Smooth muscle cell (in vitro differentiated cells): ENCODE results near the gene NTRK3. TPM values are rescaled to one million over a fixed set of nuclear protein-coding genes. Genes with fewer than 3 reads are reported as not detected.

Experiments used
- DNase-seq: peaks from one replicate; lab custom pipeline; 2025; ENCODE audit not compliant: unreplicated experiment; lab: John Stamatoyannopoulos, UW
- H2AFZ ChIP-seq: fragments of 200-600 bp; sonication (generic); 2 replicates; pipeline ENCODE4 v1.6.0; 2016; ENCODE audit warnings: antibody characterized with exemption, low read depth, mild to moderate bottlenecking
- H3F3A ChIP-seq: fragments of 200-600 bp; sonication (generic); 2 replicates; pipeline ENCODE4 v1.6.0; 2017; ENCODE audit warnings: antibody characterized with exemption, low read depth
- H3K27ac ChIP-seq: fragments of 200-600 bp; sonication (generic); 2 replicates; pipeline ENCODE4 v1.5.1; 2016; ENCODE audit warnings: low read depth, mild to moderate bottlenecking
- H3K27me3 ChIP-seq: fragments of 200-600 bp; sonication (generic); 2 replicates; pipeline ENCODE4 v1.6.1; 2016; ENCODE audit warnings: low read depth, mild to moderate bottlenecking
- H3K36me3 ChIP-seq: fragments of 200-600 bp; sonication (generic); 2 replicates; pipeline ENCODE4 v1.5.1; 2016; ENCODE audit warnings: low read depth
- H3K4me1 ChIP-seq: fragments of 200-600 bp; sonication (generic); 2 replicates; pipeline ENCODE4 v1.5.1; 2016; ENCODE audit warnings: low read depth
- H3K4me2 ChIP-seq: fragments of 200-600 bp; sonication (generic); 2 replicates; pipeline ENCODE4 v1.6.0; 2016; ENCODE audit warnings: mild to moderate bottlenecking
- H3K4me3 ChIP-seq: fragments of 200-600 bp; sonication (generic); 2 replicates; pipeline ENCODE4 v1.5.1; 2016; ENCODE audit warnings: mild to moderate bottlenecking
- H3K79me2 ChIP-seq: fragments of 200-600 bp; sonication (generic); 2 replicates; pipeline ENCODE4 v1.6.0; 2016; ENCODE audit warnings: low read depth, mild to moderate bottlenecking
- H3K9ac ChIP-seq: fragments of 200-600 bp; sonication (generic); 2 replicates; pipeline ENCODE4 v1.6.0; 2016; ENCODE audit warnings: low read depth
- H3K9me3 ChIP-seq: fragments of 200-600 bp; sonication (generic); replicated peaks from 2 replicates; pipeline ENCODE4 v1.5.1; 2016; ENCODE audit warnings: low read depth
- H4K20me1 ChIP-seq: fragments of 200-600 bp; sonication (generic); 2 replicates; pipeline ENCODE4 v1.6.0; 2016; ENCODE audit warnings: low read depth
- WGBS: methylation state at CpG from one replicate; pipeline ENCODE4 v1.1.7; 2016; ENCODE audit warnings: low lambda C conversion rate; 5-methylcytosine and 5-hydroxymethylcytosine counted together
- polyA plus RNA-seq: library from polyadenylated mRNA; unstranded; fragments of >200 nt; fragmentation: Nextera tagmentation; extraction: Ambion mirVana; gene quantifications from 2 replicates; pipeline ENCODE4 v1.2.1, GENCODE V29; 2016
- total RNA-seq: library from RNA; depleted of rRNA; stranded (reverse); fragments of >200 nt; gene quantifications from 2 replicates; pipeline ENCODE4 v1.2.3, GENCODE V29; 2014
- TF ChIP-seq, protein P1 (sequence below): fragments of 200-600 bp; sonication (generic); IDR thresholded peaks from 2 replicates; pipeline ENCODE4 v1.5.1; 2017; ENCODE audit warnings: borderline replicate concordance, mild to moderate bottlenecking, antibody characterized with exemption; ENCODE audit not compliant: insufficient read depth, poor library complexity, severe bottlenecking

NTRK3 gene
- total and polyA plus RNA-seq, 2 experiments from 2014 or later, result 3.3 to 3.5 TPM

GRCh38 chr15:88238618-88239430 lies 17.7 kb downstream of the NTRK3 start:
- Histone ChIP-seq H3F3A (peaks cover 7% of the 10 kb centered on the region), H3K4me2 (peak overlapping the region; percentile 6), H3K27ac (peak overlapping the region; percentile 90), H3K36me3 (no peaks in the 10 kb centered on the region), H3K9me3 (no peaks in the 10 kb centered on the region), H3K4me1 (no peaks in the 10 kb centered on the region), H3K79me2 (peaks cover 4% of the 10 kb centered on the region), H4K20me1 (no peaks in the 10 kb centered on the region), H3K9ac (no peak overlapping the region), H3K27me3 (no peaks in the 10 kb centered on the region), H3K4me3 (no peak overlapping the region), H2AFZ (peak overlapping the region; percentile 48)
- TF ChIP-seq, protein P1, sequence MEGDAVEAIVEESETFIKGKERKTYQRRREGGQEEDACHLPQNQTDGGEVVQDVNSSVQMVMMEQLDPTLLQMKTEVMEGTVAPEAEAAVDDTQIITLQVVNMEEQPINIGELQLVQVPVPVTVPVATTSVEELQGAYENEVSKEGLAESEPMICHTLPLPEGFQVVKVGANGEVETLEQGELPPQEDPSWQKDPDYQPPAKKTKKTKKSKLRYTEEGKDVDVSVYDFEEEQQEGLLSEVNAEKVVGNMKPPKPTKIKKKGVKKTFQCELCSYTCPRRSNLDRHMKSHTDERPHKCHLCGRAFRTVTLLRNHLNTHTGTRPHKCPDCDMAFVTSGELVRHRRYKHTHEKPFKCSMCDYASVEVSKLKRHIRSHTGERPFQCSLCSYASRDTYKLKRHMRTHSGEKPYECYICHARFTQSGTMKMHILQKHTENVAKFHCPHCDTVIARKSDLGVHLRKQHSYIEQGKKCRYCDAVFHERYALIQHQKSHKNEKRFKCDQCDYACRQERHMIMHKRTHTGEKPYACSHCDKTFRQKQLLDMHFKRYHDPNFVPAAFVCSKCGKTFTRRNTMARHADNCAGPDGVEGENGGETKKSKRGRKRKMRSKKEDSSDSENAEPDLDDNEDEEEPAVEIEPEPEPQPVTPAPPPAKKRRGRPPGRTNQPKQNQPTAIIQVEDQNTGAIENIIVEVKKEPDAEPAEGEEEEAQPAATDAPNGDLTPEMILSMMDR, result no peak
- DNase-seq, result no peak
- WGBS, result 16% methylated on average over 8 of the region's 8 CpGs

GRCh38 chr15:88234711-88235110 lies 21.8 kb downstream of the NTRK3 start:
- Histone ChIP-seq H3K9me3 (no peaks in the 10 kb centered on the region), H3K4me3 (no peak overlapping the region), H3K4me1 (no peaks in the 10 kb centered on the region), H3K9ac (no peak overlapping the region), H3K36me3 (no peaks in the 10 kb centered on the region), H3K27me3 (no peaks in the 10 kb centered on the region), H3K4me2 (no peak overlapping the region), H2AFZ (no peak overlapping the region), H4K20me1 (no peaks in the 10 kb centered on the region), H3F3A (peaks cover 7% of the 10 kb centered on the region), H3K27ac (no peak overlapping the region), H3K79me2 (peaks cover 4% of the 10 kb centered on the region)
- 99% methylated on average over 8 of the region's 8 CpGs for WGBS
- no peak for DNase-seq
- TF ChIP-seq, protein P1, result no peak

DNA sequence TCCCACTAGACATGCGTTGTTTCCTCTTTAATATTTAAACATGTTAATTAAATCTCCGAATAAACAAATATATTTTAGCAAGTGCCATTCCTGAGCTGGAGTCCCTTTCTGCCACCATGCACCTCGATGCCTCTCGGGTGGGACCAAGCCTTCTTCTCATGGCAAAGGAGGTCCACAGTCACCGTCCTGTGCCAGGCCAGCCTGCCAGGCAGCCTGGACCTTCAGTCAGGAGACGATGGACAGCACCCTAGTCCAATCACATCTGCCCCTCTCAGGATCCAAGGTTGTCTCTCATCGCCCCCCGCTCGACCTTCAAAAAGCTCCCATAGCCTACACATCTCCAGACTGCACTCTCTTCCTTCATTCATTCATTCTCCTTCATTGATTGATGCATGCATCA lies 22.6 kb downstream of the NTRK3 start:
- WGBS, result 94% methylated on average over 9 of the region's 9 CpGs
- no peaks in the 10 kb centered on the region for H3K36me3 ChIP-seq
- H3K9me3 ChIP-seq, result no peaks in the 10 kb centered on the region
- TF ChIP-seq, protein P1, result no peak
- H2AFZ ChIP-seq, result no peak overlapping the region
- no peaks in the 10 kb centered on the region for H4K20me1 ChIP-seq
- H3K27me3 ChIP-seq, result no peaks in the 10 kb centered on the region
- no peak overlapping the region for H3K27ac ChIP-seq
- H3K79me2 ChIP-seq, result peaks cover 4% of the 10 kb centered on the region
- no peak overlapping the region for H3K9ac ChIP-seq
- no peak overlapping the region for H3K4me2 ChIP-seq
- no peak overlapping the region for H3K4me3 ChIP-seq
- H3K4me1 ChIP-seq, result no peaks in the 10 kb centered on the region
- peaks cover 7% of the 10 kb centered on the region for H3F3A ChIP-seq
- no peak for DNase-seq

GRCh38 chr15:88232771-88233201 lies 23.8 kb downstream of the NTRK3 start:
- H3K9me3 ChIP-seq, result no peaks in the 10 kb centered on the region
- DNase-seq, result no peak
- no peaks in the 10 kb centered on the region for H3F3A ChIP-seq
- no peak overlapping the region for H3K4me2 ChIP-seq
- 86% methylated on average over 4 of the region's 4 CpGs for WGBS
- peaks cover 4% of the 10 kb centered on the region for H3K79me2 ChIP-seq
- H3K36me3 ChIP-seq, result no peaks in the 10 kb centered on the region
- no peak overlapping the region for H3K27ac ChIP-seq
- no peaks in the 10 kb centered on the region for H3K27me3 ChIP-seq
- H3K4me1 ChIP-seq, result no peaks in the 10 kb centered on the region
- TF ChIP-seq, protein P1, result no peak
- no peak overlapping the region for H3K4me3 ChIP-seq
- no peak overlapping the region for H2AFZ ChIP-seq
- H3K9ac ChIP-seq, result no peak overlapping the region
- no peaks in the 10 kb centered on the region for H4K20me1 ChIP-seq
